ENCODE data around the gene FAM227A. TPM values are rescaled to one million over a fixed set of nuclear protein-coding genes. Genes with fewer than 3 reads are reported as not detected.
"Not testable (repeated sequence)": the region's sequence is repeated elsewhere in the genome, so short reads cannot be mapped to it uniquely, and the experiment has no call there.

The FAM227A gene
- polyA plus RNA-seq, 3 donors, result 5.9 to 11.6 (median 6.7) TPM

DNA sequence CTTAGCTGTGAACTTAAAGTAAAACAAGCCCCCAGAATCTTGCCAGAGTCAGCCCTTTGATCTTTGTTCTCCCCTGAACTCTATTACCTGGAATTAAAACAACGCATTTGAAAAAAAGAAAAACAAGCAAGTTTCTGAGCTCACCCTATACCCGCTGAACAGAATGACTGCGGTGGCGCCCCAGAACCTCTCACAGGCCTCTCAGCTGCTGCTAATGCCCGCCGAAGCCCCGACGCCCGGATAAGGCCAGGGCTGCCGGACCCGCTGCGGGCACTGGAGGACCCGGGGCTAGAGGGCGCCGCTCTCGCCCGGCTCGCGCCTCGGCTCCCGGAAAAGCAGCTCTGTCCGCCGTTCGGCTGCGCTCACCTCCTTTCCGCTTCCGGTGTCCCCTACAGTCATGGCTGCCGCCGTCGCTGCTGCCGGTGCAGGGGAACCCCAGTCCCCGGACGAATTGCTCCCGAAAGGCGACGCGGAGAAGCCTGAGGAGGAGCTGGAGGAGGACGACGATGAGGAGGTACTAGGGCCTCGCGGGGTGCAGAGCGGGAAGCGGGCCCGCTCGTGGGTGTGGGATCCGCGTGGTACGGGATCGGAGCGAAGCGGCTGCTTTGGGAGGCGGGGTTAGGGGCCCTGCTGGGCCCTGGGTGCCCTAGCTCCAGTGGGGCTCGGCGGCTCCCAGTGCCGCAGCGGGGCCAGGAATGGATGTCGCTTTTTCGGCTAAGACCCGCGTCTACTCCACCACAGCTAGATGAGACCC lies 25.6 kb upstream of the FAM227A start, which contains the start of gene TOMM22:
Gene TOMM22, plus strand, starts transcription at position 376 of the 754 bp plus-strand sequence. Its CDS starts 22 bp downstream, at position 398.
- peak in 9 of 11 donors; percentile 55 to 87 (median 83) for DNase-seq (ENCODE audit: extremely low read depth in 1 of 11, low read depth in 9 of 11, low spot score in 4 of 11)

DNA sequence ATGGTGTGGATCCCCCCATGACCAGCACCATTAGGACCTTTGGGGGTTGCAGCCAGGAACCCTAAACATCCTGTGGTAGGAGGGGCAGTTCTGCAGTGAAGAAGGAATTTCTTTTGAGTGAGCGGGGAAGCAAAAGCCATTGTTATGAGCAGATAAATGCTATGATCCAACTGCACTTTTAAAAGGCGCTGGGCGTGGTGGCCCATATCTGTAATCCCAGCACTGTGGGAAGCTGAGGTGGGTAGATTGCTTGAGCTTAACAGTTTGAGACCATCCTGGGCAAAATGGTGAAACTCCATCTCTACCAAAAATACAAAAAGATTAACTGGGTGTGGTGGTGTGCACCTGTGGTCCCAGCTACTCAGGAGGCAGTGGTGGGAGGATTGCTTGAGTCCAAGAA lies 19.6 kb upstream of the FAM227A start:
- no peak for DNase-seq (ENCODE audit: extremely low read depth in 1 of 11, low read depth in 9 of 11, low spot score in 4 of 11)

DNA sequence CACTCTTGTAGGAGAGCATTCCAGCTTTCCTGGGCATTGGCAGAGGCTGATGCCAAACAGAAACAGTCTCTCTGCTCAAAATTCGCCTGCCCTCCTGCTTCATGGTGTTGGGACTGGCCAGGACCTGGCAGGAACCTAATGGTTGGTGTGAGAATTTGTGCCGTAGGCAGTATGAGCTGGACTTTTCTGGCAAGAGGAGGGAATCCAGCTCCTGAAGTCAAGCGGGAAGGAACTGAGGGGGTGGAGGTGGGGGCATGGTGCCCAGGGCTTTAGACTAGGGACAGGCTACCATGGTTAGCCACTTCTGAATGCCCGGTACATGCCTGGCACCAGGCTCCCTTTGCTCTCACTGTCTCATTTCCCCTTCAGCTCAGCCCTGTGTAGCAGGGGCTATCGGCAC lies 18.7 kb upstream of the FAM227A start:
- no peak for DNase-seq (ENCODE audit: extremely low read depth in 1 of 11, low read depth in 9 of 11, low spot score in 4 of 11)

DNA sequence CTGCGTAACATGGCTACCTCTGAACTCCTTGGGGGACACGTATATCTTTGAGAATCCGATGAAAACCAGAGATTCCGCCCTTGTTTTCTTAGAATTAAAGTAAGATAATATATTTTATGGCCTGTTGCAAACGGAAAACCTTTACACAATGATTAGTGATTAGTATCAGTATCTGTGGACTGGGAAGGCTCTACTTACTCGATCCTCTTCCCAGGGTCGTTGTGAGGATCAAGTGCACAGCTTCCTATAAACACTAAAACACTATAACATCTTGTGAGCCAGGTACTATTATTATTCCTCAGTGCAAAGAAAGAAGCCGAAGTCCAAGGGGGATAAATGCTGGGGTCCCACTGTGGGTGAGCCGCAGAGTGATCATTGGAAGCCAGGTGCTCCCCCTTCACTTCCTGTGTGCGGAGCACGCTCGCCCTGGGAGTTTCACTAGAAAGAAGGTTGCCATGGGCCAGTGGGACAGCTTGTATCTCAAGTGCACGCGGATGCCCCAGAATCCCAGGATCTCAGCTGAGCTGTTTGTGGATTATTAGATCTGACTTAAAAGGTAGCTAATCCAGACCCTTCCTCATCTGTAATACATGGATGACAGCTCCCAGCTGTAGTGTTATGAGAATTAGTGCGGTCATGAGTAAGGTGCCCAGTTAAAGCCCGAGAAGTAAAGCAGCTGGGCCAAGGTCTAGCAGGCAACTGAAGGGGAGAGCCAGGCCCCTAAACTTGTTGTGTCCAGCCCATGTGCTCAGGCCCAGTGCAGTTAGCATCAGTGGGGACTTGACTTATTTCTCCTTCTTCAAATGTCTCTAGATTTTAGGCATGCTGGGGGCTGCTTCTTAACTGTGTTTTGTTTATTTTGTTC lies 1.1 kb upstream of the FAM227A start:
- DNase-seq (ENCODE audit: extremely low read depth in 1 of 11, low read depth in 9 of 11, low spot score in 4 of 11), result peak in 6 of 11 donors; percentile 3 to 18 (median 6)

DNA sequence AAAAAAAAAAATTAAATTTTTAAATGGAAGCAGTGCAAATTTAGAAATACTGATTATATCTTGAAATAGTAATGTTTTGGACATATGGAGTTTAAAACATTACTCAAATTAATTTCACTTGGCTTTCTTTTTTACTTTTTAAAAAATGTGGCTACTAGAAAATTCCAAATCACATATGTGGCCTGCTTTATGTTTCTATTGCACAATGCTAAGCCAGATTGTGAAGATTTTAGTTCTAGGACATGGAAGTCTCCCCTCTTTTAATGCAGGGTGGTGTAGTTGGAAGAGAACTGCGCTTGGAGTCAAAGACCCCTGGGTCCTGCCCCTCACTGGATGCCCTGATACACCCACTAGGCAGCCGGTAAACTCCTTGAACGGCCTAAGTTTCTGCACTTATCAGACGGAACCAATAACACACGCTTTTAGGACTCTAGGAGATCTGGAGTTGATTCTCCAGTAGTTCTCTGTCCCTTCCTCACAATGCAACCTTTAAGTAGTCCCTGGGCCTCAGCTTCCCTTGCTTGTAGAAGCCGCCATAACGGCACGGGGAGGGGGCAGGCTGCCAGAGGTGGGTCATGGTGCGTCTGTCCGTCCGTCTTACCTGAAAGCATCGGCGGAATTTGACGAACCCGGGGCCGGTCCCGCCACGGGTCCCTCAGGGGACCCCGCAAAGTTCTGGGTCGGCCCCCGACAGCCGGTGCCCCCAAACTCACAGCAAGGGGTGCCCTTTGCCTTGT lies 505 bp downstream of the FAM227A start:
- DNase-seq (ENCODE audit: extremely low read depth in 1 of 11, low read depth in 9 of 11, low spot score in 4 of 11), result peak in 6 of 11 donors; percentile 6 to 31 (median 18)

DNA sequence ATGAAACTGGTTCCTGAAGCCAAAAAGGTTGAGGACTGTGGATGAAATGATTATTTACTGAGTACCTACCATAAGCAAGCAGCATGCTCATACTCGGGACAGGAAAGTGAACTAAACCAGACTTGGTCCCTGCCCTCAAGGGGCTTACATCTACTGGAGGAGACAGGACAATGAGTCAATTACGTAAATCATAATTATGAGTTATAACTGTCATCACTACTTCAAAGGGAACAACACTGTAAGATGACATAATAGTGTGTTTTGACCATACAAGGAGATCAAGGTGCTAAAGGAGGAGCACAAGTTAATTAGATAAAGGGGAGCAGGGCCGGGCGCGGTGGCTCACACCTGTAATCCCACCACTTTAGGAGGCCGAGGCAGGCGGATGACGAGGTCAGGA lies 2.5 kb downstream of the FAM227A start:
- no peak for DNase-seq (ENCODE audit: extremely low read depth in 1 of 11, low read depth in 9 of 11, low spot score in 4 of 11)

DNA sequence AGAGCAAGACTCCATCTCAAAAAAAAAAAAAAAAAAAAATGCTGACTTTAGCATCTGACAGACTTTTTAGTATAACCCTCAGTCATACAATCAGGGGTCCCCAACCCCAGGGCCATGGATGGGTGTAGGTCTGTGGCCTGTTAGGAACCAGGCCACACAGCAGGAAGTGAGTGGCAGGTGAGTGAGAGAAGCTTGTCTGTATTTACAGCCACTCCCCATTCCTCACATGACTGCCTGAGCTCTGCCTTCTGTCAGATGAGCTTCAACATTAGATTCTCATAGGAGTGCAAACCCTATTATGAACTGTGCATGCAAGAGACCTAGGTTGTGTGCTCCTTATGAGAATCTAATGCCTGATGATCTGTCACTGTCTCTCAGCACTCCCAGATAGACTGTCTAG lies 3.3 kb downstream of the FAM227A start:
- DNase-seq (ENCODE audit: extremely low read depth in 1 of 11, low read depth in 9 of 11, low spot score in 4 of 11), result no peak

DNA sequence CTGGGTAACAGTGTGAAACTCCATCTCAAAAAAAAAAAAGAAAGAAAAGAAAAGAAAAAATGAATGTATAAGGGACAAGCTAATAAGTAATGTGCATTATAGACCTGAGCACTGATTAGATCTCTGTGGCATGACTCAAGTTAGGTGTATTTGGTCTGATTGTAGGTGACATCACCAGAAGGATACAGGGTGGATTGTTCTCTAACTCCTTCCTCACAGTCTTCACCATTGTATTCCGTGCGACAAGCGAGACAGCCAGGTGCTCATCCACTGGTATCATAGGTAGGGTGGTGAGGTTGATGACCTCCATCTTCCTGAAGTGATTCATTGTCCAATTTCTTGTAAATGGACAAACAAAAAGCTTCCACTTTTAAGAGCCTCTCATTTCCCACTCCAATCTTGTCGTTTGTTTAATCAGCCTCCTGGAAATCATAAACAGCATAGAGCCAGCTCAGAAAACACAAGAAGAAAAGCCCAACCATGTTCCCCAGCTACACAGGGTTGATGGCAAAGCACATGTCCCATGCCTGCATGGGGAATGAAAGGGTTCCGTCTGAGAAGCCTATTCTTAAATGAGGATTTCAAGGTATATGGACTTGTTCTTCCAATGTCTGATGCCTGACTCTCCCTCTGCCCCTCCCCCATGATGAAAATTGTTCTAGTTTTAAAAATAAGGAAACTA lies 6.2 kb downstream of the FAM227A start:
- no peak for DNase-seq (ENCODE audit: extremely low read depth in 1 of 11, low read depth in 9 of 11, low spot score in 4 of 11)

DNA sequence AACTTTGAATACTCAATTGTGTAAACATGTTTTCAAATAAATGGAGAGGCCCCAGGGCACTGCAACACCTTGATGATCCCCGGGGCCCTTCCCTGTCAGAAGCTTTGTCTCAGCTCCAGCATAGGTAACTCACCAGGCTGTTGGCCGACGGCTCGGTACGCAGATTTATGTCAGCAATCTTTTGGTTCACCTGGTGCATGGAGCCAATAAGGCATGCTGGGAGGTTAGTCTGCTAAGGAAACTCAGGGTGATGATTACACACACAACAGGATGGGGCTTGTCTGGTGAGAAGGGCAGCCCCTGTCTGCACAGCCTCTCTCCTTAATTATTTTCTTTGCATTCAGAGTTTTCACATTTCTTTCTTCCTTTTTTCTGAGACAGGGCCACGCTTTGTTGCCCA lies 10.8 kb downstream of the FAM227A start:
- no peak for DNase-seq (ENCODE audit: extremely low read depth in 1 of 11, low read depth in 9 of 11, low spot score in 4 of 11)

DNA sequence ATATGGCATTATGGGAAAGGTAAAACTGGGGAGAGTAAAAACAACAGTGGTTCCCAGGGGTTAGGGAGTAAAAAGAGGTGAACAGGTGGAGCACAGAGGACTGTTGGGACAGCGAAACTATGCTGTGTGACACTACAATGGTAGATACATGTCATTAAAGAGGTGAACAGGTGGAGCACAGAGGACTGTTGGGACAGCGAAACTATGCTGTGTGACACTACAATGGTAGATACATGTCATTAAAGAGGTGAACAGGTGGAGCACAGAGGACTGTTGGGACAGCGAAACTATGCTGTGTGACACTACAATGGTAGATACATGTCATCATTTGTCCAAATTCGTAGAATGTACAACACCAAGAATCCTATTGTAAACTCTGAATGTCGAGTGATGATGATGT lies 11.9 kb downstream of the FAM227A start:
- not testable (repeated sequence) for DNase-seq (ENCODE audit: extremely low read depth in 1 of 11, low read depth in 9 of 11, low spot score in 4 of 11)

DNA sequence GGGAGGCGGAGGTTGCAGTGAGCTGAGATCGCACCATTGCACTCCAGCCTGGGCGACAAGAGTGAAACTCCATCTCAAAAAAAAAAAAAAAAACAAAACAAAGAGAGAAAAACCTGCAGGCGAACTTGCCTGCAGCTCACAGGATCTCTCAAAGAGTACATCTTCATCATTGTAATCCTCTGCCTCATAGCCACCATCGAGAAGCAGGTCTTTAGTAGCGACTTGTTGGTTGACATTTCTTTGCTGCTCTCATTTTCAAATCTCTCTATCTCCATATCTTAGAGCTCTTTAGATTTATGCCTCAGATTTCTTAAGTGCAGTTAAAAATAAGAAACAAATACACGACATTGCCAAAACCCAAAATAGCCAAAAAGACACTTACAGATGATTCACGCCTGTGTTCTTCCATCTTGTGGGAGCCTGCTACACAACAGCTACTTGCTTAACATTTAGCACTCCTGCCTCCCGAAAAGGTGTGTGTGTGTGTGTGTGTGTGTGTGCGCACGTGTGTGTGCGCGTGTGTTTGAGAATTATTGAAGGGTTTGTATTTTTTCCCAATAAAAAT lies 14.6 kb downstream of the FAM227A start:
- DNase-seq (ENCODE audit: extremely low read depth in 1 of 11, low read depth in 9 of 11, low spot score in 4 of 11), result no peak

DNA sequence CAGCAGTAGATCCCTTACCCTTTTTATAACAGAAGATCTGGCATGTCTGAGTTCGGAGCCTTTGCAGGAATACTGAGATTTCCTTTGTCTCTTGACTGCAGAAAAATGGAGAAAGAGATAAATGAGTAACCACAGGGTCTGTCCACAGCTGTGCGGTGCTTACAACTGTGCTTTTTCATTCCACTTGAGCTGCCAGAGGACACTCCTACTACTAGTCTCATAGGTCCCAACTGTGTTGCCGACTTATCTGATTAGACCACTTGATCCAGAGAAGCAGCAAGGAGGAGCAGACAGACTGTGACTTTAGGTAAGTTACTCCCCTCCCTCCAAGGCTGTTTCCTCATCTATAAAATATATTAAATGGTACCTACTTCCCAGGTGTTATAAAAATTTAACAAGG lies 17.5 kb downstream of the FAM227A start:
- DNase-seq (ENCODE audit: extremely low read depth in 1 of 11, low read depth in 9 of 11, low spot score in 4 of 11), result no peak

DNA sequence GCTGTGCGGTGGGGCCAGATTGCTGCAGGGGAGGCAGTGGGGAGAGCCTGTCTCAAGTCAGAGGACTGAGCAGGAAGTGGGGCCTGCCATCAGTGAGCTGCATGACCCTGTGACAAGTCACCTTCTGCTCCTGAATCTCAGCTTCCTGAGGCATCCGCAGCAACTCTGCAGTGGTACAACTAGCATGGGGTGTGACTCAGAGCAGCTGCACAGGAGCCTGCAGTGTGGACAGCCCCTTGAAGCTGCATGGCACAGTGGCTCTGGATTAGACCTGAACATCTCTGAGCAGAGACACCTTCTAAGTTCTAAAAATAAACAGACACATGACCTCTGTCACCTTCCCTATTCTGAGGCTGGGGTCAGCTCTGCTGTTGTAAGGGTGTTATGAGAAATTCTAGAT lies 18.0 kb downstream of the FAM227A start:
- DNase-seq (ENCODE audit: extremely low read depth in 1 of 11, low read depth in 9 of 11, low spot score in 4 of 11), result no peak

DNA sequence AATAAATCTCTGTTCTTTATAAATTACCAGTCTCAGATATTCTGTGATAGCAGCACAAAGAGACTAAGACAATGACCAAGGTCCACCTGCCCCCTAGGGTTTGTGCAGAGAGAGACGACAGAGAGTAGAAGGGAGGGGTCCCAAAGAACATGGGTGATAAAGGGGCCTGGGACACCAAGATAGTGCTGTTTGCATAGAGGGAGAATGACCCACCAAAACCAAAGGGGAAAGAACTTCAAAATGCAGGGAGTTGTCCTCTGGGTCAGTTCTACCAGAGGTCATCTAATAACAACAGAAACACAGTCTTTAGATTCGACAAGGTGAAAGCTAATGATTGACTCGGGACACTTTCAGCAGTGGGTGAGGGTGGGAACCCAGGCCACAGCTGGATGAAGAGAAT lies 23.7 kb downstream of the FAM227A start:
- no peak for DNase-seq (ENCODE audit: extremely low read depth in 1 of 11, low read depth in 9 of 11, low spot score in 4 of 11)

DNA sequence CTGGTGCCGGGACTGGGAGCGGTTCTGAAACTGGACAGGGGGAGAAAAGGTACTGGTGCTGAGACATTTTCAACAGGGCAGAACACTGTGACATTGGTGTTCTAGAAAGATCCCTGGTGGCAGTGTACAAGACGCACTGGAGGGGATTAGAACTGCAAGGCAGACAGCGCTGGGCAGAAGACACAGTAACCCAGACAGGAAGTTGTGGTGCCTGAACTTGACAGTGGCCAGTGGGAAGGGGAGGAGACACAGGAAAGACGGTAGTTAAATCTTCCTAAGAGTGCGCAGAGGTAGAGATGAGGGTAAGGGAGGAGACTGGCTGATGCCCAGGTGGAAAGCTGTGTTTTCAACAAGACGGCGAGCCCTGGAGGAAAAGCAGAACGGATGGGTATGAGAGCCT lies 24.5 kb downstream of the FAM227A start:
- DNase-seq (ENCODE audit: extremely low read depth in 1 of 11, low read depth in 9 of 11, low spot score in 4 of 11), result no peak

DNA sequence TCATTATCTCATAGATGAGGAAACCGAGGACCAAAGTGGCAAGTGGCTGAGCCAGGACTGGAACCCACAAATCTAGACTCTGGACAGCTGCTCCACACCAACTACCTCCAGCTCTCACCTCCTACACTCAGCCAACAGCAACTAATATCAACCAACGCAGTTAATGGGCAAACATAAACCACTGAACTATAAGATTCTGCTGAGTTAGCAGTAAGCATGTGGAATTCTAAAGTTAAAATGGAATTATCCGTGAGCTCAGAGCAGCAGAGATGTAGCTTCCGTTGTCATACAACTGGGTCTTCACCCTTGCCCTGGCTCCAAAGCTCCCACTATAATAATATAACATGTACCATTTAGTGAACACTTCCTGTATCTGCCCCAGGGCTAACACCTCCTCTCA lies 27.1 kb downstream of the FAM227A start:
- no peak for DNase-seq (ENCODE audit: extremely low read depth in 1 of 11, low read depth in 9 of 11, low spot score in 4 of 11)

DNA sequence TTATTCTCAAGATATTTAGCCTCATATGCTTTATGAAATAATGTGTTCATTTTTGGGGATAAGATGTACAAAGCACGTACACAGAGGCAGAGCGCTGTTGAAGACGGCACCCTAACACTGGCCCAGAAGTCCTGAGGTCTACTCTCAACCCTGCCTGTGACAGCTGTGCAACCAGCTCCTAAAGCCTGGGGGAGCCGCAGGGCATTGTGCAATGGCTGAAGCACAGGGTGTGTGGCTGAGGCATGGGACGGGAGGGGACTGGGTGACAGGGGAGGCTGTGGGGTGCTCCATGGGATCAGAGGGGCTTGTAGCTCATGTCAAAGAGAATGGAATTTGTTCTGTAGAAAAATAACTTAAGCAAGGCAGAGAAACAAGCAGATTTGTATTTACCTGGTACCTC lies 27.7 kb downstream of the FAM227A start:
- DNase-seq (ENCODE audit: extremely low read depth in 1 of 11, low read depth in 9 of 11, low spot score in 4 of 11), result no peak

DNA sequence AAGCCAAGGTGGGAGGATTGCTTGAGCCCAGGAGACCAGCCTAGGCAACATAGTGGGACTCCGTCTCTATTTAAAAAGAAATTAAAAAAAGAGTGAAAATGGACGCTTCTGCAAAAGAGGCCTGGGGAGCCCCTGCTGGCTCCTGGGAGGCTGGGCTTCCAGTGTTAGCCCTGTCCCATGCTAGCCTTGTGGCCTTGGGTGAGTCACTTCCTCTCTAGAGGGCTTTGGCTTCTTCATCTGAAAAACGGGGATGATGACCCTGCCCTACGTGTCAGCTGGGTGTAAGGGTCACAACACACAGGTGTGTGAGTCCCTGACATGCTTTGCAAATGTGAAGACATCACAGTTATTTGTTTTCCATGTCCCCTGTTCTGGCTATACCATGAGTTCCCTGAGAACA lies 32.8 kb downstream of the FAM227A start:
- no peak for DNase-seq (ENCODE audit: extremely low read depth in 1 of 11, low read depth in 9 of 11, low spot score in 4 of 11)

DNA sequence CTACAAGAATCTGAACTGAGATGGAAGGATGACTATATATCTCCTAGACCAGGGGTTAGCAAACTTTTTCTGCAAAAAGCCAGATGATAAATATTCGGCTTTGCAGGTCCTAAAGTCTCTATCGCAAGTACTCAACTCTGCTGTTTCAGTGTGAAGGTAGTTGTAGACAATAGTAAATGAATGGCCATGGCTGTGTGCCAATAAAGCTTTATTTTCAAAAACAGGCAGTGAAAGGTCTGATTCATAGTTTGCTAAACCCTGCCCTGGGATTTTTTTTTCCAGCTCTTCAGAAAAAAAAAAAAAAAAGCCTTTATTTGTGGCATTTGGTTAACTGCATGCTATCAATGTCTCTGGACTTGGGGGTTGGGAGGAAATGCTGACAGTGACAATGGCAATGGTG lies 37.5 kb downstream of the FAM227A start:
- DNase-seq (ENCODE audit: extremely low read depth in 1 of 11, low read depth in 9 of 11, low spot score in 4 of 11), result no peak

Data from renal cortex interstitium (tissue), 11 donors.